Ectodermal cell (in vitro differentiated cells): ENCODE results near the gene DLGAP5.

ENCODE experiments used
- H3K27ac ChIP-seq: 2 replicates; pipeline ENCODE4 v1.7.0; 2013; ENCODE audit warnings: mild to moderate bottlenecking, low read depth, low read length; ENCODE audit not compliant: insufficient read depth, poor library complexity, severe bottlenecking
- H3K27me3 ChIP-seq: 2 replicates; pipeline ENCODE4 v1.7.0; 2013; ENCODE audit warnings: mild to moderate bottlenecking, low read length; ENCODE audit not compliant: insufficient read depth, control insufficient read depth, poor library complexity, severe bottlenecking
- H3K36me3 ChIP-seq: one replicate; pipeline ENCODE4 v1.7.0; 2013; ENCODE audit warnings: low read length; ENCODE audit not compliant: control insufficient read depth, insufficient read depth
- H3K4me1 ChIP-seq: one replicate; pipeline ENCODE4 v1.7.0; 2013; ENCODE audit warnings: low read length; ENCODE audit not compliant: control insufficient read depth, insufficient read depth
- H3K4me3 ChIP-seq: 2 replicates; pipeline ENCODE4 v1.7.0; 2013; ENCODE audit warnings: low read depth, low read length, control low read depth; ENCODE audit not compliant: insufficient read depth
- H3K9me3 ChIP-seq: 2 replicates; pipeline ENCODE4 v1.7.0; 2013; ENCODE audit warnings: mild to moderate bottlenecking, low read length, moderate library complexity; ENCODE audit not compliant: control insufficient read depth
- WGBS, 2 experiments: methylation state at CpG; one replicate each; pipeline ENCODE4 v1.1.7; 2013; ENCODE audit warnings: missing lambda C conversion rate in 2 of 2; 5-methylcytosine and 5-hydroxymethylcytosine counted together

The DLGAP5 gene

DNA sequence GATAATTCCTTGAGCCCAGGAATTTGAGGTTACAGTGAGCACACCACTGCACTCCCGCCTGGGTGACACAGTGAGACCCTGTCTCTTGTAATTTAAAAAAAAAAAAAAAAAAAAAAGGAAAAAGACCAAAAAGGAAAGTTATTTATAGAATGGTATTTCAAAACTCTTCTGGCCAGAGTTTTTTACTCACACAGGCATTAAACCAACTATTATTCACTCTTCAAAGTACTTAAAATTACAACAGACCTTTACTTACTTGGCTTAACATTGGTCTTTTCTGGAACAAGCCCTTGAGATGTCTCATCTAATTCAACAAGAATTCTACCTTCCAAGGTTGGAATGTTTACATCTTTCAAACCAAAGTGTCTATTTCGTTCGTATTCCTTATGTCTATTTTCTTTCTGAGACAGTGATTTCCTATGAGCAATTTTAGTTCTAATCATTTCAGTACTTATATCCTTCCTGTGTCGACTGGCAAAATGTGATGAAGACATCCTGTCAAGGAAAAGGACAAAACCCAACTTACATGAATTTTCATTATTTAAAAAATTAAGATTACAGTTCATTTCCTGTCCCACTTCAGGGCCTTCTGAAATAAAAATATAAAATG lies 2.6 kb downstream of the DLGAP5 start:
- peaks cover 5% of the 10 kb centered on the region for H3K4me1 ChIP-seq
- H3K9me3 ChIP-seq: no peaks in the 10 kb centered on the region
- WGBS, 2 experiments: 87 to 97% methylated on average over 3 to 4 of the region's 4 CpGs
- no peaks in the 10 kb centered on the region for H3K27me3 ChIP-seq
- peaks cover 11% of the 10 kb centered on the region for H3K36me3 ChIP-seq
- no peak overlapping the region for H3K27ac ChIP-seq
- no peak overlapping the region for H3K4me3 ChIP-seq

DNA sequence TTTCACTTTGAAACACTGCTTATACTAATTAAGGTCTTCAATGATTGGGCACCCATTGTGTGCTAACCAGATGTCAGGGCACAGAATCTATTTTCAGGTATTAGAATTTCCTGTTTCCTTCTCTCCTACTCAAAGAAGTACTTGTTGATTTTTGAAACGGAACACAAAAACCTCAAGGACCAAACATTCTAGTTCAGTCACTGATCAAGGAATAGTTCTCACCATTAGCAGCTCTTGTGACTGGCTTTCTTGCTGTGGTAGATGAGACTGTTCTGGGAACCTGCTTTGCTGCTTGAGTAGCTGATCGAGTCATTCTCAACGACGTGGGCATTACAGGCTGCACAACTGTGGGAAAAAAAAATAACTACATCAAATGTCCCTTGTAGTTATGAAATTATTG lies 11.0 kb downstream of the DLGAP5 start:
- WGBS, 2 experiments: 98% methylated on average over 4 of the region's 4 CpGs
- H3K27ac ChIP-seq: no peak overlapping the region
- H3K9me3 ChIP-seq: no peaks in the 10 kb centered on the region
- no peak overlapping the region for H3K4me3 ChIP-seq
- H3K4me1 ChIP-seq: no peaks in the 10 kb centered on the region
- H3K27me3 ChIP-seq: no peaks in the 10 kb centered on the region
- H3K36me3 ChIP-seq: peaks cover 42% of the 10 kb centered on the region

DNA sequence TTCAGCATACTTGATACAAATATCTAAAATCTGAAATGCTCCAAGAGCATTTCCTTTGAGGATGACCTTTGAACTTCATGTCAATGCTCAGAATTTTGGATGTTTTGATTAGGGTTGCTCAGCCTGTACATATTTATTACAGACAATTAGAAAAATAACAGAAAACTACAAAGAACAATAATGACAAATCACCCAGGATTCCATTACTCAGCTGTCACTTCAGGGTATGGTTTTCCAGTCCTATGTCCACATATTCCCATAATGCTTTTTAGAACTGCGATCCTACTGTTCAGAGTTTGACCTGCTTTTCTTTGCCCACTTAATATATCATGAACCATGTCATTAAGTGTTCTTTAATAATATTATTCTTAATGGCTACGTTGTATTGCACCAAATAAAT lies 11.4 kb downstream of the DLGAP5 start:
- no peak overlapping the region for H3K27ac ChIP-seq
- 100% methylated on average over 2 of the region's 2 CpGs for whole genome bisulfite sequencing, 2 experiments

DNA sequence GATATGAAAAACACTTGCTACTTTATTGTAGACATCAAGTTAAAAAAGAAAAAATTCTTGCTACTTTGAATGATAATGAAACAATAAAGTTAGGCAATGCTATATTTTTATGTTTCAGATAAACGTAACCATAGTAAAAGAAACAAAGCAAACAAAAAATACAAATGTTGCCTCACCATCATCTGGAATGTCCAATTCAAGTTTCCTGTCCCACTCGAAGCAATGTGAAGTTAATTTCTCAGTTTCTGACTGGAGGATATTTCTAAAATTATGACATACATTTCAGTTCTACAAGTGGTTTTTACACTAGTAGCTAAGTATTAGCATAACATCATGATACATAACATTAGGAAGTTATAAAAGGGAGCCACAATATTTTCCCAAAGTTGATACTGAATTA lies 20.9 kb downstream of the DLGAP5 start:
- Histone ChIP-seq H3K27me3 (no peaks in the 10 kb centered on the region), H3K4me1 (no peaks in the 10 kb centered on the region), H3K27ac (no peak overlapping the region), H3K36me3 (peaks cover 40% of the 10 kb centered on the region), H3K9me3 (no peaks in the 10 kb centered on the region), H3K4me3 (no peak overlapping the region)
- WGBS, 2 experiments: 90 to 100% methylated on average over 1 to 2 of the region's 2 CpGs

More for the DNA sequence above, 11.4 kb downstream of the DLGAP5 start:
- Histone ChIP-seq H3K4me1 (no peaks in the 10 kb centered on the region), H3K4me3 (no peak overlapping the region), H3K36me3 (peaks cover 42% of the 10 kb centered on the region), H3K27me3 (no peaks in the 10 kb centered on the region), H3K9me3 (no peaks in the 10 kb centered on the region)

DNA sequence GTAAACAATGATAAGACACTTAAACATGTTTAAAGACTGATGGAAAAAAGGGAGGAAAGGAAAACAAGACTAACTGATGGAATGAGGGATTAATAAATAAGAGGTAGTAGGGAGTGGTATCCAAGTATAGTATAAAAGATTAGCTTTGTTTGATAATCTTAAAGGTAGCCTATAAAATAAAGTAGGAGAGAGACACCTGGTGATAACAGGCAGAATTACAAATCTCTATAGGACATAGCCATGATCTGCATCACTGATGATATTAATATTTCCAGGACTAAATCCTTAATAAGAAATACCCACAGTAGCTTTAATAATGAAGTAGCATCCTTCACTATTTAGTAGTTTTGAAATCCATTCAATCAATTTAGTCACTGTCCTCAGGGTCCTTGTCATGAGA lies 30.4 kb downstream of the DLGAP5 start:
- Histone ChIP-seq H3K27me3 (no peaks in the 10 kb centered on the region), H3K9me3 (no peaks in the 10 kb centered on the region), H3K4me3 (no peak overlapping the region), H3K27ac (no peak overlapping the region), H3K36me3 (peaks cover 51% of the 10 kb centered on the region), H3K4me1 (no peaks in the 10 kb centered on the region)

DNA sequence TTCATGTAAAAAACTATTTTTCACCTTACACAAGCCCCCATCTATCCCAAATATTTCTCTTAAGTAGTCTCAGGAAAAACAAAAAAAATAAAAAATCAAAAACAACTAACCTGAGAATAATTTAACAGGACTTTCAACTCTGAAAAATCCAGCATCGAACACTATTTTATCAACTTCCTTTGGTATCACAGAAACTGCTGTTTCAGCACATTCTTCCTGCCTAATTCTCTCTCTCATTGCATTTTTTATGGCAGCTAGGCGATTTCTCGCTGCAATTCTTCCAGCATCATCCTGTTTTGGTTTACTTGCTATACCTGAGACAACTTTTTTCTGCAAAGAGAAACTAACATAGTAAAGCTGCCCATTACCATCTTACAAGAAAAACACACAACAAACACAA lies 33.0 kb downstream of the DLGAP5 start:
- H3K9me3 ChIP-seq: no peaks in the 10 kb centered on the region
- no peaks in the 10 kb centered on the region for H3K27me3 ChIP-seq
- H3K4me1 ChIP-seq: no peaks in the 10 kb centered on the region
- H3K4me3 ChIP-seq: no peak overlapping the region
- H3K36me3 ChIP-seq: peaks cover 46% of the 10 kb centered on the region
- no peak overlapping the region for H3K27ac ChIP-seq
- WGBS, 2 experiments: 92 to 94% methylated on average over 3 of the region's 3 CpGs

DNA sequence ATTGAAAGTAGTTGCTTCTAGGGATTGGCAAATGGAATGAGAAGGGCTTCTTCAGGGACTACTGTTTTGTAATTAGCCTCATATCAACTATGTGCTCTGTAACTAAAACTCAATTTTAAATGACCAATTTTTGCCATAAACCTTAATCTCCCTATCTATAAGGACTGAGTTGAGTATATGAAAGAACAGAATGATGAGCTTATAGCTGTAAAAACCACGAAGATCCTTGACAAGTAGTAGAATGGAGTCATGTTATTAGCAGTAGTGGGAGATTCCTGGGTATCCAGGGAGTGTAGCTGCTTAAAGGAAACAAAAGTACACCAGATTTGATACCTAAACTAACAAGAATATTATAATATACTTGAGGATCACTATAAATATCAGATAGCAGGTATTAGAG lies 34.3 kb downstream of the DLGAP5 start:
- Histone ChIP-seq H3K36me3 (peaks cover 40% of the 10 kb centered on the region), H3K4me1 (no peaks in the 10 kb centered on the region), H3K27ac (no peak overlapping the region), H3K9me3 (no peaks in the 10 kb centered on the region), H3K4me3 (no peak overlapping the region), H3K27me3 (no peaks in the 10 kb centered on the region)
- 86 to 100% methylated on average over 1 of the region's 1 CpG for WGBS, 2 experiments

DNA sequence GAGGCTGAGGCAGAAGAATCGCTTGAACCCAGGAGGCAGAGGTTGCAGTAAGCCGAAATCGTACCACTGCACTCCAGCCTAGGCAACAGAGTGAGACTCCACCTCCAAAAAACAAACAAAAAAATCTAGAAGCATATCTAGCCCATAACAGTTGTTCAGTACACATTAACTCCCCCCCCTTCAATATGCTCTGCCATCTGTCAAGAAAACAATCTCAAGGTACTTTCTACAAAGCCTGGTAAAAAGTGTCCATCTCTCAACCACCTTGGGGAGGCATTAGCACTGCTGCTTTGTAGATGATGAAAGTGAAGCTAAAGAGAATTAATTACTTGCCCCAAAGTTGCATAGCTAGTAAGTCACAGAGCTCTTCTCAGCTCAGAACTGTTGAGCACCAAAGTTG lies 37.4 kb downstream of the DLGAP5 start:
- Histone ChIP-seq H3K36me3 (peaks cover 49% of the 10 kb centered on the region), H3K4me3 (no peak overlapping the region), H3K27me3 (no peaks in the 10 kb centered on the region), H3K27ac (no peak overlapping the region), H3K4me1 (no peaks in the 10 kb centered on the region), H3K9me3 (no peaks in the 10 kb centered on the region)
- 94 to 99% methylated on average over 3 of the region's 3 CpGs for WGBS, 2 experiments

DNA sequence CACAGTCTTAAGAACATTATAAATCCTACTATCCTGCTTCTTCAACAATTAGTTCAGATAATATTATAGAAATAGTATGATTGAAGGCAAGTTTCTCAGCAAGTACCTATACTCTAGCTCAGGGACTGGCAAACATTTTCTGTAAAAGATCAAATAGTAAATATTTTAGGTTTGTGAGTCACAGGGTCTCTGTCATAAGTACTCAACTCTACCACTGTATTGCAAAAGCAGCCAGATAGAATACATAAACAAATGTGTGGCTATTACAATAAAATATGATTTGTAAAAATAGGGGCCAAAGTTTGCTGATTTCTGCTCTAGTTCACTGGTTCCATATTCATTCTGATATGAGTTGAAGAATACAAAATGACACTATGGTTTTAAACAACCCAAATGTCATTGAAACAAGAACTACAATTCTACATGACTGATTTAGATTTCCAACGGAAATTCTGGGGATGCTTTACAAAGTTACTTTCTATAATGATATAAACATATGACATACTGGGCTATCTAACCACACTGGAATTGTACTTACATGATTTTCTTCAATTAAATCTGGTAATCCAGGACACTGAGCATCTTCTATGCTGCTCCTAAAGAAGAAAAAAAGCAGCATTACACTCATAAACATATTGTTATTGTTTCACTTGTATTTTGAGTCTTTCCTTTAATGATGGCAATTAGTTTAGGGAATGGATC lies 39.2 kb downstream of the DLGAP5 start:
- 100% methylated on average over 1 of the region's 1 CpG for WGBS, 2 experiments
- no peaks in the 10 kb centered on the region for H3K4me1 ChIP-seq
- no peak overlapping the region for H3K27ac ChIP-seq
- no peaks in the 10 kb centered on the region for H3K27me3 ChIP-seq
- no peak overlapping the region for H3K4me3 ChIP-seq
- no peaks in the 10 kb centered on the region for H3K9me3 ChIP-seq
- H3K36me3 ChIP-seq: peaks cover 41% of the 10 kb centered on the region

DNA sequence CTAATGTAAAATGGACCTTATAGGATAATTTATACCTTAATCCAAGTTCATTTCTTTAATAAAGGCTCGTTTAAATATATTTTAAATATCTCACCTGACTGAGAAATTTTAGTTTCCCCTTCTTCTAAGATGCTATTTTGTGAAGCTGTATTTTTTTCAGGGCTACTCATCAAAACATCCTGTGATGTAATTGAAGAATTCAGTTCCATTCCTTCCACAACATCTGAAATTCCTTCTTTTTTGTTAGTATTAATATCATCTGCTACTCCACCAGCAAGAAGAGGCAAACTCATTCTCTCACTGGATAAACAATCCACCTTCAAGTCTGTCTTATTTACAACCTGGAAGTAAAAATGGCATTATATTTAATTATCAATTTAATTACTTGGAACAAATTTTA lies 39.8 kb downstream of the DLGAP5 start:
- no peaks in the 10 kb centered on the region for H3K27me3 ChIP-seq
- 100% methylated on average over 1 of the region's 1 CpG; no CpG with 5 or more reads in 1 of the 2 experiments for WGBS, 2 experiments
- H3K9me3 ChIP-seq: no peaks in the 10 kb centered on the region
- no peak overlapping the region for H3K4me3 ChIP-seq
- H3K4me1 ChIP-seq: no peaks in the 10 kb centered on the region
- peaks cover 45% of the 10 kb centered on the region for H3K36me3 ChIP-seq
- H3K27ac ChIP-seq: no peak overlapping the region
